CD14-positive monocyte (primary cell): Measurements from ENCODE around the gene MAP3K6. TPM values are rescaled to one million over a fixed set of nuclear protein-coding genes. Genes with fewer than 3 reads are reported as not detected.

Source experiments
- DNase-seq, 3 donors: peaks; one replicate each; pipeline ENCODE4 v3.0.0-alpha.2; 2011 to 2022
- H2AFZ ChIP-seq: 2 replicates; pipeline ENCODE4 v1.6.0; 2012; ENCODE audit warnings: mild to moderate bottlenecking, low read depth, low read length, inconsistent platforms; ENCODE audit not compliant: insufficient read depth, poor library complexity, severe bottlenecking
- H3K27ac ChIP-seq, 2 donors: 1 replicate in 1 of 2; 2 replicates in 1 of 2; pipeline ENCODE4 v1.5.1; 2012 to 2013; ENCODE audit warnings: low read length in 2 of 2, control low read depth in 1 of 2, inconsistent platforms in 1 of 2, low read depth in 1 of 2, mild to moderate bottlenecking in 1 of 2
- H3K27me3 ChIP-seq, 2 donors: one replicate each; pipeline versions ENCODE4 v1.6.0 to v1.6.1; 2011 to 2013; ENCODE audit warnings: low read length in 2 of 2; ENCODE audit not compliant: control insufficient read depth in 2 of 2, insufficient read depth in 2 of 2
- H3K36me3 ChIP-seq, 2 donors: replicated peaks in 1 of 2; 1 replicate in 1 of 2; 2 replicates in 1 of 2; pipeline versions ENCODE4 v1.5.1 to v1.6.1; 2012 to 2013; ENCODE audit warnings: low read length in 2 of 2, control low read depth in 1 of 2, inconsistent platforms in 1 of 2, mild to moderate bottlenecking in 1 of 2; ENCODE audit not compliant: insufficient read depth in 2 of 2, control insufficient read depth in 1 of 2
- H3K4me1 ChIP-seq, 2 donors: 1 replicate in 1 of 2; 2 replicates in 1 of 2; pipeline versions ENCODE4 v1.5.1 to v1.6.1; 2012 to 2013; ENCODE audit warnings: low read length in 2 of 2, control low read depth in 1 of 2, inconsistent platforms in 1 of 2, mild to moderate bottlenecking in 1 of 2, moderate library complexity in 1 of 2; ENCODE audit not compliant: insufficient read depth in 2 of 2, control insufficient read depth in 1 of 2
- H3K4me2 ChIP-seq: replicated peaks from 2 replicates; pipeline ENCODE3; 2012; ENCODE audit warnings: low read length, moderate library complexity, mild to moderate bottlenecking; ENCODE audit not compliant: poor library complexity, severe bottlenecking; ENCODE audit errors: extremely low read depth
- H3K4me3 ChIP-seq, 3 experiments: fragments of 200-600 bp in 1 of 3; sonication (generic) in 1 of 3; replicated peaks in 1 of 3; 1 replicate in 2 of 3; 2 replicates in 1 of 3; pipeline ENCODE4 v1.5.1; 2011 to 2013; ENCODE audit warnings: low read length in 3 of 3, mild to moderate bottlenecking in 3 of 3, control low read depth in 2 of 3, low read depth in 2 of 3, inconsistent platforms in 1 of 3, moderate library complexity in 1 of 3
- H3K79me2 ChIP-seq: 2 replicates; pipeline ENCODE4 v1.6.0; 2012; ENCODE audit warnings: mild to moderate bottlenecking, control low read depth, inconsistent platforms, low read length, moderate library complexity; ENCODE audit not compliant: insufficient read depth
- H3K9ac ChIP-seq: 2 replicates; pipeline ENCODE4 v1.6.0; 2017; ENCODE audit warnings: low read length, mild to moderate bottlenecking; ENCODE audit not compliant: insufficient read depth, poor library complexity, severe bottlenecking
- H3K9me3 ChIP-seq, 2 donors: replicated peaks in 1 of 2; 1 replicate in 1 of 2; 2 replicates in 1 of 2; pipeline versions ENCODE4 v1.5.1 to v1.6.1; 2012 to 2013; ENCODE audit warnings: low read length in 2 of 2, control low read depth in 1 of 2; ENCODE audit not compliant: control insufficient read depth in 1 of 2, insufficient read depth in 1 of 2
- H4K20me1 ChIP-seq: 2 replicates; pipeline ENCODE4 v1.6.0; 2012; ENCODE audit warnings: mild to moderate bottlenecking, low read length, control low read depth, moderate library complexity; ENCODE audit not compliant: insufficient read depth
- H3K27ac Mint-ChIP-seq, 7 donors: one replicate each; pipeline ENCODE4 v1.8.0; 2020; ENCODE audit warnings: mild to moderate bottlenecking in 7 of 7, mixed read lengths in 7 of 7, moderate library complexity in 6 of 7, inconsistent platforms in 2 of 7
- H3K27me3 Mint-ChIP-seq, 3 donors: one replicate each; pipeline ENCODE4 v1.8.0; 2021 to 2022; ENCODE audit warnings: low read depth in 3 of 3, mild to moderate bottlenecking in 3 of 3, mixed read lengths in 3 of 3, moderate library complexity in 3 of 3, inconsistent platforms in 1 of 3
- H3K36me3 Mint-ChIP-seq, 2 donors: one replicate each; pipeline ENCODE4 v1.8.0; 2020; ENCODE audit warnings: mixed read lengths in 2 of 2, inconsistent platforms in 1 of 2, mild to moderate bottlenecking in 1 of 2
- H3K4me1 Mint-ChIP-seq: one replicate; pipeline ENCODE4 v1.8.0; 2020; ENCODE audit warnings: mild to moderate bottlenecking, mixed read lengths
- H3K4me3 Mint-ChIP-seq, 2 donors: one replicate each; pipeline ENCODE4 v1.8.0; 2020; ENCODE audit warnings: mild to moderate bottlenecking in 2 of 2, mixed read lengths in 2 of 2, moderate library complexity in 1 of 2
- H3K9me3 Mint-ChIP-seq, 7 donors: one replicate each; pipeline ENCODE4 v1.8.0; 2020 to 2022; ENCODE audit warnings: mixed read lengths in 7 of 7, mild to moderate bottlenecking in 6 of 7, moderate library complexity in 6 of 7, inconsistent platforms in 2 of 7
- CTCF ChIP-seq: fragments of 200-600 bp; IDR thresholded peaks from one replicate; pipeline ENCODE4 v1.8.0; 2022; ENCODE audit warnings: antibody characterized with exemption, mild to moderate bottlenecking
- WGBS: methylation state at CpG from one replicate; pipeline ENCODE4 v1.1.5; 2013; ENCODE audit warnings: missing lambda C conversion rate; ENCODE audit not compliant: insufficient coverage; 5-methylcytosine and 5-hydroxymethylcytosine counted together
- intact Hi-C, 2 donors: fragments of 100-400 bp; cut with micrococcal nuclease; formaldehyde crosslinking; loops; one replicate each; pipeline versions ENCODE4 v1.15.0 to v1.15.1; 2023
- polyA plus RNA-seq, 3 donors: library from polyadenylated mRNA; depleted of rRNA in 1 of 3; unstranded in 2 of 3; stranded (reverse) in 1 of 3; fragments of 300-500 nt in 2 of 3; fragments of >200 nt in 1 of 3; fragmentation: Illumina TruSeq in 2 of 3; gene quantifications; 1 replicate in 2 of 3; 2 replicates in 1 of 3; pipeline ENCODE4 v1.2.3, GENCODE V29; 2012 to 2021

MAP3K6 gene
- polyA plus RNA-seq, 3 donors = 3.2 to 14.8 (median 6.7) TPM

GRCh38 chr1:27399251-27400025, 32.7 kb upstream of the MAP3K6 start:
- Mint-ChIP-seq H3K9me3 (no peaks in the 10 kb centered on the region), H3K27me3 (peaks cover 2 to 5% (median 3%) of the 10 kb centered on the region in 3 donors), H3K4me3 (no peak overlapping the region), H3K4me1 (peaks cover 25% of the 10 kb centered on the region), H3K36me3 (peaks cover 4 to 6% of the 10 kb centered on the region in 2 donors), H3K27ac (peak overlapping the region in 1 of 7 donors; percentile 31)
- 98% methylated on average over 10 of the region's 19 CpGs for WGBS
- Histone ChIP-seq H3K4me3 (no peak overlapping the region), H3K4me2 (no peak overlapping the region), H3K27ac (no peak overlapping the region), H3K36me3 (no peaks in the 10 kb centered on the region), H2AFZ (no peak overlapping the region), H3K4me1 (peaks cover 20 to 24% of the 10 kb centered on the region in 2 donors), H3K27me3 (no peaks in the 10 kb centered on the region), H3K9ac (no peak overlapping the region), H4K20me1 (peaks cover 42% of the 10 kb centered on the region), H3K9me3 (no peaks in the 10 kb centered on the region), H3K79me2 (no peaks in the 10 kb centered on the region)
- TF ChIP-seq CTCF = no peak
- intact Hi-C loops = loop anchor here (5.0 to 10.0 kb wide), 4 partner anchors 42 to 295 kb away; partner anchors contain the start of gene AHDC1 (in 1 of the 2)
- DNase-seq = no peak

- WGBS = 86% methylated on average over 1 of the region's 4 CpGs
- peaks cover 2 to 5% (median 3%) of the 10 kb centered on the region in 3 donors for H3K27me3 Mint-ChIP-seq
- peaks cover 17% of the 10 kb centered on the region for H3K4me1 Mint-ChIP-seq
- no peak overlapping the region for H3K27ac ChIP-seq
- no peak overlapping the region for H3K4me3 ChIP-seq
- no peak for TF ChIP-seq CTCF
- no peaks in the 10 kb centered on the region for H3K79me2 ChIP-seq
- peaks cover 16% of the 10 kb centered on the region in 2 donors for H3K4me1 ChIP-seq
- peaks cover 33% of the 10 kb centered on the region for H4K20me1 ChIP-seq
- no peak overlapping the region for H3K9ac ChIP-seq
- peak overlapping the region in 2 of 7 donors; percentile 8 to 31 for H3K27ac Mint-ChIP-seq
- H3K36me3 ChIP-seq = no peaks in the 10 kb centered on the region
- intact Hi-C loops = loop anchor here in 1 of 2 donors (5.0 to 10.0 kb wide), 2 partner anchors 41 to 294 kb away; no protein-coding TSS in a partner anchor
- no peaks in the 10 kb centered on the region for H3K9me3 Mint-ChIP-seq
- no peak for DNase-seq
- H3K27me3 ChIP-seq = no peaks in the 10 kb centered on the region
- H3K9me3 ChIP-seq = no peaks in the 10 kb centered on the region
- no peak overlapping the region for H3K4me3 Mint-ChIP-seq
- H3K4me2 ChIP-seq = no peak overlapping the region
- H3K36me3 Mint-ChIP-seq = no peaks in the 10 kb centered on the region
- no peak overlapping the region for H2AFZ ChIP-seq
These were observed 31.8 kb upstream of the MAP3K6 start for GRCh38 chr1:27398405-27399149.
